Measurements from ENCODE around the gene INSM2.

INSM2 gene

GRCh38 chr14:35533357-35534207 lies at the start of gene INSM2:
INSM2 (plus strand) TSS chr14:35534164; CDS start chr14:35534253, 89 bp downstream.
- DNase-seq = no peak

GRCh38 chr14:35492569-35493014 lies 41.4 kb upstream of the INSM2 start:
- no peak for DNase-seq

- no peak for DNase-seq
Observed at GRCh38 chr14:35495278-35495677, 38.7 kb upstream of the INSM2 start.

- no peak for DNase-seq
Observed at GRCh38 chr14:35499180-35499579, 34.8 kb upstream of the INSM2 start.

- no peak for DNase-seq
Observed at GRCh38 chr14:35503646-35504045, 30.3 kb upstream of the INSM2 start.

- no peak for DNase-seq
Observed at GRCh38 chr14:35504260-35504659, 29.7 kb upstream of the INSM2 start.

GRCh38 chr14:35506461-35506860 lies 27.5 kb upstream of the INSM2 start:
- no peak for DNase-seq

GRCh38 chr14:35506927-35507326 lies 27.0 kb upstream of the INSM2 start:
- no peak for DNase-seq

- no peak for DNase-seq
Observed at GRCh38 chr14:35509846-35510245, 24.1 kb upstream of the INSM2 start.

GRCh38 chr14:35512765-35513164 lies 21.2 kb upstream of the INSM2 start:
- DNase-seq = no peak

- no peak for DNase-seq
Observed at GRCh38 chr14:35515916-35516315, 18.0 kb upstream of the INSM2 start.

GRCh38 chr14:35519986-35520385 lies 14.0 kb upstream of the INSM2 start:
- DNase-seq = no peak

GRCh38 chr14:35525695-35526094 lies 8.3 kb upstream of the INSM2 start:
- no peak for DNase-seq

GRCh38 chr14:35526962-35527361 lies 7.0 kb upstream of the INSM2 start:
- no peak for DNase-seq

GRCh38 chr14:35531960-35532747 lies 1.8 kb upstream of the INSM2 start:
- no peak for DNase-seq

- DNase-seq = no peak
Observed at GRCh38 chr14:35532783-35533356, 1.1 kb upstream of the INSM2 start.

- no peak for DNase-seq
Observed at GRCh38 chr14:35534208-35534872, 376 bp downstream of the INSM2 start.

GRCh38 chr14:35534873-35535482 lies 1.0 kb downstream of the INSM2 start:
- no peak for DNase-seq

- DNase-seq = no peak
Observed at GRCh38 chr14:35535483-35536112, 1.6 kb downstream of the INSM2 start.

- DNase-seq = no peak
Observed at GRCh38 chr14:35539969-35540368, 6.0 kb downstream of the INSM2 start.

GRCh38 chr14:35543006-35543405 lies 9.0 kb downstream of the INSM2 start:
- DNase-seq = no peak

GRCh38 chr14:35549551-35549950 lies 15.6 kb downstream of the INSM2 start:
- no peak for DNase-seq

Data from NK-92 treated with Interleukin-12 subunit alpha and Interleukin-12 subunit beta, amount 100 ng/mL, for 24 hours (cell line).